ENCODE data around the gene C16orf92.

The C16orf92 gene

GRCh38 chr16:30054451-30054850 is 31.5 kb downstream of the C16orf92 start:
- no peak overlapping the region for H3K4me3 ChIP-seq (ENCODE audit: low read depth, low read length)
- H3K9me3 ChIP-seq (ENCODE audit: control insufficient read depth, insufficient read depth, low read depth, low read length) = no peaks in the 10 kb centered on the region
- no peaks in the 10 kb centered on the region; the same call in 1 of the 2 replicates for H3K4me1 ChIP-seq (ENCODE audit: control insufficient read depth, insufficient read depth, low read length)
- H3K27me3 ChIP-seq (ENCODE audit: control insufficient read depth, insufficient read depth, low read length) = no peaks in the 10 kb centered on the region
- H3K27ac ChIP-seq (ENCODE audit: low read depth, low read length) = no peak overlapping the region
- H3K36me3 ChIP-seq (ENCODE audit: control insufficient read depth, insufficient read depth, low read length) = no peaks in the 10 kb centered on the region
- no peak overlapping the region for H3K9ac ChIP-seq (ENCODE audit: low read length)

- Histone ChIP-seq H3K4me3 (ENCODE audit: low read depth, low read length) (no peak overlapping the region), H3K9ac (ENCODE audit: low read length) (no peak overlapping the region), H3K36me3 (ENCODE audit: control insufficient read depth, insufficient read depth, low read length) (no peaks in the 10 kb centered on the region), H3K27ac (ENCODE audit: low read depth, low read length) (no peak overlapping the region), H3K4me1 (ENCODE audit: control insufficient read depth, insufficient read depth, low read length) (no peaks in the 10 kb centered on the region; the same call in 1 of the 2 replicates), H3K27me3 (ENCODE audit: control insufficient read depth, insufficient read depth, low read length) (no peaks in the 10 kb centered on the region), H3K9me3 (ENCODE audit: control insufficient read depth, insufficient read depth, low read depth, low read length) (no peaks in the 10 kb centered on the region)
Measured at GRCh38 chr16:30054959-30055553, 32.1 kb downstream of the C16orf92 start.

GRCh38 chr16:30060346-30060745 is 37.3 kb downstream of the C16orf92 start:
- H3K9me3 ChIP-seq (ENCODE audit: control insufficient read depth, insufficient read depth, low read depth, low read length) = no peaks in the 10 kb centered on the region
- no peaks in the 10 kb centered on the region for H3K36me3 ChIP-seq (ENCODE audit: control insufficient read depth, insufficient read depth, low read length)
- peaks cover 14% of the 10 kb centered on the region for H3K4me1 ChIP-seq (ENCODE audit: control insufficient read depth, insufficient read depth, low read length)
- H3K4me3 ChIP-seq (ENCODE audit: low read depth, low read length) = no peak overlapping the region
- no peaks in the 10 kb centered on the region for H3K27me3 ChIP-seq (ENCODE audit: control insufficient read depth, insufficient read depth, low read length)
- H3K9ac ChIP-seq (ENCODE audit: low read length) = no peak overlapping the region
- H3K27ac ChIP-seq (ENCODE audit: low read depth, low read length) = no peak overlapping the region

GRCh38 chr16:30060836-30061554 is 38.0 kb downstream of the C16orf92 start:
- H3K9me3 ChIP-seq (ENCODE audit: control insufficient read depth, insufficient read depth, low read depth, low read length) = no peaks in the 10 kb centered on the region
- H3K36me3 ChIP-seq (ENCODE audit: control insufficient read depth, insufficient read depth, low read length) = peaks cover 3% of the 10 kb centered on the region; the same call in 1 of the 2 replicates
- no peak overlapping the region for H3K9ac ChIP-seq (ENCODE audit: low read length)
- H3K4me3 ChIP-seq (ENCODE audit: low read depth, low read length) = no peak overlapping the region
- H3K27ac ChIP-seq (ENCODE audit: low read depth, low read length) = no peak overlapping the region
- peaks cover 14% of the 10 kb centered on the region for H3K4me1 ChIP-seq (ENCODE audit: control insufficient read depth, insufficient read depth, low read length)
- no peaks in the 10 kb centered on the region for H3K27me3 ChIP-seq (ENCODE audit: control insufficient read depth, insufficient read depth, low read length)

GRCh38 chr16:30063278-30063892 is 40.4 kb downstream of the C16orf92 start:
- peaks cover 26% of the 10 kb centered on the region for H3K4me1 ChIP-seq (ENCODE audit: control insufficient read depth, insufficient read depth, low read length)
- H3K9ac ChIP-seq (ENCODE audit: low read length) = peak overlapping the region; percentile 95
- no peaks in the 10 kb centered on the region for H3K27me3 ChIP-seq (ENCODE audit: control insufficient read depth, insufficient read depth, low read length)
- peaks cover 26% of the 10 kb centered on the region for H3K36me3 ChIP-seq (ENCODE audit: control insufficient read depth, insufficient read depth, low read length)
- H3K27ac ChIP-seq (ENCODE audit: low read depth, low read length) = peak overlapping the region; percentile 86; the same call in 1 of the 2 replicates
- no peaks in the 10 kb centered on the region for H3K9me3 ChIP-seq (ENCODE audit: control insufficient read depth, insufficient read depth, low read depth, low read length)
- peak overlapping the region; percentile 100 for H3K4me3 ChIP-seq (ENCODE audit: low read depth, low read length)

GRCh38 chr16:30063893-30064728 is 41.1 kb downstream of the C16orf92 start:
- H3K9ac ChIP-seq (ENCODE audit: low read length) = peak overlapping the region; percentile 95
- peaks cover 34% of the 10 kb centered on the region for H3K36me3 ChIP-seq (ENCODE audit: control insufficient read depth, insufficient read depth, low read length)
- no peaks in the 10 kb centered on the region for H3K9me3 ChIP-seq (ENCODE audit: control insufficient read depth, insufficient read depth, low read depth, low read length)
- H3K27ac ChIP-seq (ENCODE audit: low read depth, low read length) = peak overlapping the region; percentile 86; the same call in 1 of the 2 replicates
- H3K27me3 ChIP-seq (ENCODE audit: control insufficient read depth, insufficient read depth, low read length) = no peaks in the 10 kb centered on the region
- peak overlapping the region; percentile 100 for H3K4me3 ChIP-seq (ENCODE audit: low read depth, low read length)
- peaks cover 26% of the 10 kb centered on the region for H3K4me1 ChIP-seq (ENCODE audit: control insufficient read depth, insufficient read depth, low read length)

GRCh38 chr16:30064729-30065101 is 41.7 kb downstream of the C16orf92 start:
- peaks cover 26% of the 10 kb centered on the region for H3K4me1 ChIP-seq (ENCODE audit: control insufficient read depth, insufficient read depth, low read length)
- peak overlapping the region; percentile 86; the same call in 1 of the 2 replicates for H3K27ac ChIP-seq (ENCODE audit: low read depth, low read length)
- H3K9ac ChIP-seq (ENCODE audit: low read length) = peak overlapping the region; percentile 95
- no peaks in the 10 kb centered on the region for H3K27me3 ChIP-seq (ENCODE audit: control insufficient read depth, insufficient read depth, low read length)
- no peaks in the 10 kb centered on the region for H3K9me3 ChIP-seq (ENCODE audit: control insufficient read depth, insufficient read depth, low read depth, low read length)
- H3K4me3 ChIP-seq (ENCODE audit: low read depth, low read length) = peak overlapping the region; percentile 100
- H3K36me3 ChIP-seq (ENCODE audit: control insufficient read depth, insufficient read depth, low read length) = peaks cover 40% of the 10 kb centered on the region

GRCh38 chr16:30065102-30065942 is 42.3 kb downstream of the C16orf92 start, which contains the start of gene ALDOA:
TSS of gene ALDOA (plus strand) at chr16:30065760. CDS start at chr16:30066898, 1,138 bp downstream.
- Histone ChIP-seq H3K4me1 (ENCODE audit: control insufficient read depth, insufficient read depth, low read length) (peaks cover 26% of the 10 kb centered on the region), H3K9ac (ENCODE audit: low read length) (peak within 1 kb of the TSS; percentile 99), H3K9me3 (ENCODE audit: control insufficient read depth, insufficient read depth, low read depth, low read length) (no peaks in the 10 kb centered on the region), H3K4me3 (ENCODE audit: low read depth, low read length) (peak within 1 kb of the TSS; percentile 100), H3K27me3 (ENCODE audit: control insufficient read depth, insufficient read depth, low read length) (no peaks in the 10 kb centered on the region), H3K27ac (ENCODE audit: low read depth, low read length) (peak within 1 kb of the TSS; percentile 86), H3K36me3 (ENCODE audit: control insufficient read depth, insufficient read depth, low read length) (peaks cover 46% of the 10 kb centered on the region)

GRCh38 chr16:30065943-30066760 is 43.2 kb downstream of the C16orf92 start:
- peak overlapping the region; percentile 100 for H3K4me3 ChIP-seq (ENCODE audit: low read depth, low read length)
- H3K4me1 ChIP-seq (ENCODE audit: control insufficient read depth, insufficient read depth, low read length) = peaks cover 21% of the 10 kb centered on the region
- H3K27ac ChIP-seq (ENCODE audit: low read depth, low read length) = peak overlapping the region; percentile 86
- H3K9ac ChIP-seq (ENCODE audit: low read length) = peak overlapping the region; percentile 99
- no peaks in the 10 kb centered on the region for H3K27me3 ChIP-seq (ENCODE audit: control insufficient read depth, insufficient read depth, low read length)
- no peaks in the 10 kb centered on the region for H3K9me3 ChIP-seq (ENCODE audit: control insufficient read depth, insufficient read depth, low read depth, low read length)
- peaks cover 54% of the 10 kb centered on the region for H3K36me3 ChIP-seq (ENCODE audit: control insufficient read depth, insufficient read depth, low read length)
